PC-9 (cell line): Measurements from ENCODE around the gene PPP1R1A.

ENCODE experiments used
- CTCF ChIP-seq: fragments of 200-600 bp; sonication (generic); conservative IDR thresholded peaks from 2 replicates; pipeline ENCODE4 v1.6.1; 2017; ENCODE audit warnings: mixed run types, antibody characterized with exemption, mild to moderate bottlenecking, moderate library complexity
- EZH2 ChIP-seq: fragments of 200-600 bp; sonication (generic); IDR thresholded peaks from 2 replicates; pipeline ENCODE4 v1.8.0; 2017; ENCODE audit warnings: antibody characterized with exemption, low read depth

- TF ChIP-seq EZH2 = no peak
- TF ChIP-seq CTCF = no peak
Measured at GRCh38 chr12:54584128-54584527, 4.3 kb downstream of the PPP1R1A start.
